Fibroblast of the conjunctiva (primary cell): ENCODE results near the gene GHRH.

Source experiments
- DNase-seq: peaks from one replicate; pipeline ENCODE4 v3.0.0-alpha.2; 2010; ENCODE audit warnings: low read depth

Gene GHRH, protein sequence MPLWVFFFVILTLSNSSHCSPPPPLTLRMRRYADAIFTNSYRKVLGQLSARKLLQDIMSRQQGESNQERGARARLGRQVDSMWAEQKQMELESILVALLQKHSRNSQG

DNA sequence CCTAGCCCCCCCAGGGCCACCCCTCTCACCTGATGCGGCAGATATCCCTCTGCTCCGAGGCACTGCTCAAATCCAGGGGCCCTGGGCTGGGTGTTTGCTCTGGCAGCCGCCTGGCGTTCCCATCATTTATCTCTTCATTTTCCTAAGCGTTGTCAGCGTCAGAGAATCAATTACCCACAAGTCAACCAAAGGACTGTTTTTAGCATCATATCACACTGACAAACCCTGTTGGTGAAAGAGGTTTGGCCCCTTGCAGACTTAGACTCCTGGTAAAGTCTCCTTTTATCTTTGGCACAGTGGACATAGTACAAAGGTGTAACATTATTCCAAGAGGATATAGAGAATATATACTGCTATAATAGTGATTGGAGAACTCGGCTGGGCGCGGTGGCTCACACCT, at the start of gene GHRH:
Gene GHRH, minus strand, starts transcription at position 101 of the 400 bp plus-strand sequence. CDS start 4,925 bp downstream, outside the sequence.
- DNase-seq, result no peak

- no peak for DNase-seq
Measured at GRCh38 chr20:37310951-37311350, 49.3 kb upstream of the GHRH start.

- DNase-seq, result no peak
Measured at GRCh38 chr20:37309936-37310590, 48.4 kb upstream of the GHRH start.

GRCh38 chr20:37309290-37309689, 47.7 kb upstream of the GHRH start:
- no peak for DNase-seq

GRCh38 chr20:37308086-37309050, 46.8 kb upstream of the GHRH start:
- no peak for DNase-seq

GRCh38 chr20:37305839-37306238, 44.2 kb upstream of the GHRH start:
- no peak for DNase-seq

- no peak for DNase-seq
Measured at GRCh38 chr20:37305079-37305478, 43.5 kb upstream of the GHRH start.

GRCh38 chr20:37303637-37304036, 42.0 kb upstream of the GHRH start:
- DNase-seq, result no peak

DNA sequence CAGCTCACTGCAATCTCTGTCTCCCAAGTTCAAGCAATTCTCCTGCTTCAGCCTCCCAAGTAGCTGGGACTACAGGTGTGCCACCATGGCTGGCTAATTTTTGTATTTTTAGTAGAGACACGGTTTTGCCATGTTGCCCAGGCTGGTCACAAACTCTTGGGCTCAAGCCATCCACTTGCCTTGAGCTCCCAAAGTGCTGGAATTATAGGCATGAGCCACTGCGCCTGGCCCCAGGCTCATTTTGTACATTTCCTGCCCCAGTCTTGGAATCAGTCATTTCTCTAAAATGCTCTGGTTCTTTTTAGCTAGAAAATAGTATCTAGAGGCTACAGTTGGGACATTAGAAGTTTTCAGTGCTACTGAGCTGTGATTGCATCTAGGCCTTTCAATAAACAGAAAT, 41.4 kb upstream of the GHRH start:
- no peak for DNase-seq

- DNase-seq, result no peak
Measured at GRCh38 chr20:37301558-37301957, 39.9 kb upstream of the GHRH start.

DNA sequence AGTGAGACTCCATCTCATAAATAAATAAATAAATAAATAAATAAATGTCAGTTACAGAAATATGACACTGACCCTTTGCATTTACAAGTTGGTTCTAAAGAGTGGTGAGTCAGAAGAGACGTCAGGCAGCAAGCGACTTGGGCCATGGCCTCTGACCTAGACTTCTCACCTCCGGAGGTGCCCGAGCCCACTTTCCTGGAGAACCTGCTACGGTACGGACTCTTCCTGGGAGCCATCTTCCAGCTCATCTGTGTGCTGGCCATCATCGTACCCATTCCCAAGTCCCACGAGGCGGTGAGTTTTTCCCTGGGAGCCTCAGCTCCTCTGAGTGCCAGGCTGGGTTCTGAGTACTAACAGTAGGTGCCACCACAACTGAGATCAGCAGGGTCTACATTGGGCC, 39.5 kb upstream of the GHRH start:
- DNase-seq, result no peak

DNA sequence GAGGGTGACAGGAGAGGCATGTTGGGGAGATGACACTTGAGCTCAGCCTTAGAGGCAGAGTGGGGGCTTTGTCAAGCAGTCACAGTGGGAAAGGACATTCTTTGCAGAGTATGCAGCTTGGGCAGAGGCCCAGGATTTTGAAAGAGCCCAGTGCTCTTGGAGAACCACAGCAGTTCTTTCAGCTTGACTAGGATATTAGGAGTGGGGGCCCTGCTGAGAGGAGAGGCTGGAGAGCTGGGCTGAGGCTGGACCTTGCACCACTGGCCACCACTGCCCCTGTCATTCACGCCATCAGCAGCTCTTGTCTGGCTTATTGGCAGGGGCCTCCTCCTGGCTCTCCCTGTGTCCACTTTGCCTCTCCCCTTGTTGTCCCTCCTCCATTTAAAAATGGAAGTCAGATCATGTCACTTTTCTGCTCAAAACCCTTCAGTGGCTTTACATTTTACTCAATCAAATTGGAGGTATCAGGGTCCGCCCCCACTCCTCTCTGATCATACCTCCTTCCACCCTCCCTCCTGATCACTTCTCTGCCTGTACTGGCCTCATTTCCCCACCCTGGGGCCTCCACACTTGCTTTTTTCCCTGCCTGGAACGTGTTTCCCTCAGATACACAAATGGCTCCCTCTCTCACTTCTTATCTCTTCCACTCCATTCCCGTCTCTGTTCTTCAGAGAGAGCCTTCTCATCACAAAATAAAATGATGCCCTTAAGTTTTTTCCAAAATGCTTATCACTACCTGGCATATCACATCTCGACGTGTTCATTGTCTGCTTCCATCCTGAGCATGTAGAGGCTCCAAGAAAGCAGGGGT, 38.3 kb upstream of the GHRH start:
- no peak for DNase-seq

- DNase-seq, result no peak
Measured at GRCh38 chr20:37298190-37298939, 36.8 kb upstream of the GHRH start.

GRCh38 chr20:37297066-37297736, 35.6 kb upstream of the GHRH start:
- DNase-seq, result peak; percentile 49

- no peak for DNase-seq
Measured at GRCh38 chr20:37296371-37296770, 34.8 kb upstream of the GHRH start.

- no peak for DNase-seq
Measured at GRCh38 chr20:37295595-37295994, 34.0 kb upstream of the GHRH start.

- DNase-seq, result peak; percentile 88
Measured at GRCh38 chr20:37295001-37295400, 33.4 kb upstream of the GHRH start.

DNA sequence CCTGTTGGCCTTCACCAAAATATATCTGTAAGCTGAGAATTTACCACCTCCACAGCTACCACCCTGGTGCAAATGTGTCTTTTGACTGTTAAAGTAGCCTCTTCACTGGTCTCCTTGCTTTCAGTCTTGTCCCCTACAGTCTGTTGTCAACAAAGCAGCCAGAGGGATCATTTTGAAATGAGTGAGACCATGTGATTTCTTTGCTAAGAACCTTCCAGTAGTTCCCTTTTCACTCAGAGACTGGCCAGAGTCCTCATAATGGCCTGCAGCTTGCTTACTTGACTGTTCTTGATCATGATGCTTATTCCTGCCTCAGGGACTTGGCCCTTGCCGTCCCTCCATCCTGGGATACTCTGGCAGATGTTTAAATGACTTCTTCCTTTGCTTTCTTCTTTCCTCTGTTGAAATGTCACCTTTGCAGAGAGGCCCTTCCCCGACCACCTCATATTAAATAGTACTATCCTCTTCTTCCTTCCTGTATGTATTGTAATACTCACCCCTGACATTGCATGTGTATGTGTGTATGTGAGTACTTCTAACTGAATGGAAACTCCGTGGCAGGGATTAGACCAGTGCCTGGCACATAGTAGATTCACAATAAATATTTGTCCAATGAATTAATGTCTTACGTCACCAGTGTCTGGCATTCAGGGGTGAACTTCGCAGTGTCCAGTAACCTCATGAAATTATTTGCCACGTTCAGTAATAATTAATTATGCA, 32.8 kb upstream of the GHRH start:
- no peak for DNase-seq

GRCh38 chr20:37293301-37293943, 31.8 kb upstream of the GHRH start:
- no peak for DNase-seq

DNA sequence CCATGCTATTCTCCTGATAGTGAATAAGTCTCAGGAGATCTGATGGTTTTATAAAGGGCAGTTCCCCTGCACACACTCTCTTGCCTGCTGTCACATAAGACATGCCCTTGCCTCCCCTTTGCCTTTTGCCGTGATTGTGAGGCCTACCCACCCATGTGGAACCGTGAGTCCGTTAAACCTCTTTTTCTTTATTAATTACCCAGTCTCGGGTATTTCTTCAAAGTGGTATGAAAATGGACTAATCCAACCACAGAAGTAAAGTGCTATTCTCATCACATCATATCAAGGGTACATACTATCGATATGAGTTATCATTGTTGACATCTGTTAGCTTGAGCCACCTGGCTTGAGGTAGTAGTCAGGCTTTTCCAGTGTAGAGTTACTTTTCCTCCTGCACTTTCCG, 30.1 kb upstream of the GHRH start:
- no peak for DNase-seq
